Activated T-cell treated with anti-CD3 and anti-CD28 coated beads for 1 hour (primary cell): ENCODE data around the gene COX17.
"Not testable (repeated sequence)": the region's sequence is repeated elsewhere in the genome, so short reads cannot be mapped to it uniquely, and the experiment has no call there.

Experiments
- DNase-seq: peaks from one replicate; pipeline ENCODE4 v3.0.0-alpha.2; 2020; ENCODE audit warnings: low read depth

The COX17 gene, protein sequence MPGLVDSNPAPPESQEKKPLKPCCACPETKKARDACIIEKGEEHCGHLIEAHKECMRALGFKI

DNA sequence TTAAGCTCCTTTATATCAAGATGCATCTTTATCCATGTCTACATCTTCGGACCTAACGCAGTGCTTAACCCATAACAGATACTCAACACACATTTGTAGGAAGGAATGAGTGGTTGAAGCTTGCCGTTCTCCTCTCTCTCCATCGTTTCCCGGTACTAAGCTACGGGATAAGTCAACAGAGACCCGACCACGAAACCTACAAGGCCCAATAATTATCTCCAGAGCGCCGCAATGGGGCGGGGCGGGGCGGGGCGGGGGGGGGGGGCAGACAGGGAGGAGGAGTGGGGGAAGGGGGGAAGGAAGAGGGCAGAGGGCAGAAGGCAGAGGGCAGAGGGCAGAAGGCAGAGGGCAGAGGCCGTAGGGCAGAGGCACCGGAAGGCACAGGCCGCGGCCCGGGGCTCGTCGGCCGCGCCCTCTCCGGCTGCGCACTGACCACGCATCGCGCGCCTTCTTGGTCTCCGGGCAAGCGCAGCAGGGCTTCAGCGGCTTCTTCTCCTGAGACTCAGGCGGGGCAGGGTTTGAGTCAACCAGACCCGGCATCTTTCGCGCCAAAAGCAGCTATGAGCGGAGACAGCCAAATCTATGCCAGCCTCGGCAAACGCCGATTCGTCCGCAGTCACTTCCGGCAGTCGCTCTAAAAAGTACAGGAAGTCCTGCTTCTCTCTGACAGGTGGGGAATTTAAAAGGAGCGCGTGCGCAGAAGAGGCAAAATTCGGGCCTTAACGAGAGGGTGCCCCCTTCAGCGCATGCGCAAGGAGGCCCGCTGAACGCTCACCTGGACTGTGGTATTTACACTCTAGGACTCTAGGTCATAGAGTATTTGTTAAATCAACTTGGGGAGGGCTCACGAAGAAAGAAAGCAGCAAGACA lies at the start of gene COX17:
Gene COX17 (minus strand): TSS at position 636 of the 870 bp plus-strand sequence. CDS start 96 bp downstream, at position 540.
- DNase-seq = peak; percentile 94

DNA sequence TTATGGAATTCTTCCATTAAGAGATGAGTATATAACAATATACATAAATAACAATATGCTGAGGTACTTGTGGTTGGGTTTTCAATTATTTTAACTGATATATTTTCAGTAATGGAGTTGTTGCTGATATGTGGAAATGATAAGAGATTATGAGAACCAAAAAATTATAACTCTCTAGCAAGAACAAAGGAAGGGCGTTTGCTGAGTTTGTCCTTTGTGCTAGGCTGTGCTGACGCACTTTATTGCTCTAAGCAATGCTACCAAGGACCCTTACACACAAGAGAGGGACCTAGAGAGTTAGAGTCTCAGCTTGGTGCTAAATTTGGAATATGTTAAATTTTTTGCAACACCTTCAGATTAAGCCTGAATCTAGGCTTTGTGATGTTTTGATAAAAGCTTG lies 49.7 kb upstream of the COX17 start:
- DNase-seq = no peak

DNA sequence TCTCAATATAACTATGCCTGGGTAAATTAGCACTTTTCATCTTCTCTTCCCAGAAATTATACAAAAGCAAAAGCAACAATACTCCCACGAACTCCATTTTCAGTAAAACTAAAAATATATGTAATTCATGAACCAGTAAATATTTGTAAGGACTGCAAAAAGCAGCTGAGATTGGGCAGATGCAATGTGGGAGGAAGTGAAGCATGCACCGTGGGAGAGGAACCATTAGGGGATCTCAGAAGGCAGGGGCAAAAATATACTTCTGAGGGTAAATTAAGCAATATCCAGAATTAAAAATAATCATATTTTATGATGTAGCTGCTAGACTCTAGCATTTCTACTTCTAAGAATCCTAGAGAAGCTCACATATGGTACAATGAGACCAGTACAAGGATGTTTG lies 45.8 kb upstream of the COX17 start:
- no peak for DNase-seq

DNA sequence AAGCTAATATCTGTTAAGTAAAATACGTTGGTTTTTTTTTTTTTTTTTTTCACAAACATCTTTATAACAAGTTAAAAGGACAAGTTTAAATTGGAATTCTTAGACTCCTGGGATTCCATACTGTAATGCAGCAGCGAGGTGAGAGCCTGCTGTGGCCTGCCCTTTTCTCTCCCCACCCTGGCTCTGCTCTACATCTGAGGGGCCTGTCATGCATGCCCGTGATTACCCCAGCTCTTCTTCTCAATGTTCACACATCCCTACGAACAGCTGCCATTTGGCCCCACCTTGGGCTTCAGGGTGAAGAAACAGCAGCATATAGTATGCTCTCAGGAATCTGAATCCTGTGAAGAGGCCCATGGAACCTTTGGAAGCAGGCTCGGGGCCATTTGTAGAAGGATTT lies 40.3 kb upstream of the COX17 start:
- DNase-seq = no peak

DNA sequence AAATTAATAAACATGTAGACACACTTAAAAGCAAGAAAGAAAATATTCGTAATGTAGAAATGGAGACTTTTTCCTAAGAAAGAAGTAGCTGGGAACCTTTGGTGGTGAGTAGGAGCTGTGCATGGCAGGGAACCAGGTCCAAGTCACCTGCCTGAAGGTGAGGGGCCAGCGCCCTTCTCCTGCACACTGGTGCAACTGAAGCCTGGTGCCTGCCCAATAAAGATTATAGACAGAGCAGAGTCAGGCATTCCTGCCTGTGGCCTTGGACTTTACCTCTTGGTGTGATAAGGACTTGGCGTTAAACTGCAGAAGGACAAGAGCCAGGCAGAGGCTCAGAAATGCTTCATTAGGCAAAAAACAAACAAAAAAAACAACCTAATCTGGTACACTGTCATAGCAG lies 39.8 kb upstream of the COX17 start:
- no peak for DNase-seq

DNA sequence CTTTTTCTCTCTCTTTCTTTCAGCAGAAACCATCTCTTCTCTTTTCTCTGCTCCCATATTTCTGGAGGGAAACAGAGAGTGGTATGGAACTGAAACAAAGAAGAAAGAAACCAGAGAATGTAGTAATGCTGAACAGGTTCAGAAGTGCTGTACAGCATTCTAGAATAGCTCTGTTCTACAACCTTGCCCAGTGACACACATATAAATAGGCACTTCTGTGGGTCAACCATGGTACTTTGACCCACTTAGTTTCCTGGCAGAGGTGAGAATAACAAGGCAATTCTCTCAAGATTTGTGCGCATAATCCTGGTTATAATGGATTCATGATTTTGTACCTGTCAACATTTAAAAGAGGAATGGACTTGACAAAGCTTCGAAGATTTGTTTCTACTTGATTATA lies 37.9 kb upstream of the COX17 start:
- no peak for DNase-seq

DNA sequence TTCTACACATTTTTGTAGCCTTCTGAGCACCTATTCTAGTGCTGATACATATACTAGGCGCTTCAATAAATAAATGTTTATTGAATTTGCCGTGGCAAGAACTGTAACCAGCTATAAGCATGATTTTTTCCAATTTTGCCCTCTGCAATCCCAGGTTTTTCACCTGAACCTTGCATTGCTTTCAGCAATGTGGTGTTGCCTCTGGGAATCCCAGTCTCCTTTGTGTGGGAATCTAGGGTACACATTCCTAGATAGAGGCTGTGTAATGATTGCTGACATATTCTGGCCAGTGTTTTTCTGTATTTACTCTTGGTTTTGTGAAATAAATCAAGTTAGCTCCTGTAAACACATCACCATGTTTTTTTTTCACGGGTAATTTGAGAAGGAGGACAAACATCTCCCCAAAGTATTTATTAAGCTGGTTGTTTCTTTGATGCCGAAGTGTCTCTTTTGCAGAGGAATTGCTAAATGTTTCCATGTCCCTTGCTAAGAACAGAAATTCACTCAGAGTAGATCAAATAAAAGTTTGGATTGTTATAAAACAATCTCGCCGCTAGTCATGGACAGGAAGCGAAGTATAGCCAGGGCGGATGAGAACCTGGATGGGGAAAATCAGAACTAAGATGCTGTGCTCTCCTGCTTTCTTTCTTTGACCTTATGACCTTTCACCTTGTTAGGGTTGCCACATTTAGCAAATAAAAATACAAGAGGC lies 26.8 kb upstream of the COX17 start:
- DNase-seq = no peak

DNA sequence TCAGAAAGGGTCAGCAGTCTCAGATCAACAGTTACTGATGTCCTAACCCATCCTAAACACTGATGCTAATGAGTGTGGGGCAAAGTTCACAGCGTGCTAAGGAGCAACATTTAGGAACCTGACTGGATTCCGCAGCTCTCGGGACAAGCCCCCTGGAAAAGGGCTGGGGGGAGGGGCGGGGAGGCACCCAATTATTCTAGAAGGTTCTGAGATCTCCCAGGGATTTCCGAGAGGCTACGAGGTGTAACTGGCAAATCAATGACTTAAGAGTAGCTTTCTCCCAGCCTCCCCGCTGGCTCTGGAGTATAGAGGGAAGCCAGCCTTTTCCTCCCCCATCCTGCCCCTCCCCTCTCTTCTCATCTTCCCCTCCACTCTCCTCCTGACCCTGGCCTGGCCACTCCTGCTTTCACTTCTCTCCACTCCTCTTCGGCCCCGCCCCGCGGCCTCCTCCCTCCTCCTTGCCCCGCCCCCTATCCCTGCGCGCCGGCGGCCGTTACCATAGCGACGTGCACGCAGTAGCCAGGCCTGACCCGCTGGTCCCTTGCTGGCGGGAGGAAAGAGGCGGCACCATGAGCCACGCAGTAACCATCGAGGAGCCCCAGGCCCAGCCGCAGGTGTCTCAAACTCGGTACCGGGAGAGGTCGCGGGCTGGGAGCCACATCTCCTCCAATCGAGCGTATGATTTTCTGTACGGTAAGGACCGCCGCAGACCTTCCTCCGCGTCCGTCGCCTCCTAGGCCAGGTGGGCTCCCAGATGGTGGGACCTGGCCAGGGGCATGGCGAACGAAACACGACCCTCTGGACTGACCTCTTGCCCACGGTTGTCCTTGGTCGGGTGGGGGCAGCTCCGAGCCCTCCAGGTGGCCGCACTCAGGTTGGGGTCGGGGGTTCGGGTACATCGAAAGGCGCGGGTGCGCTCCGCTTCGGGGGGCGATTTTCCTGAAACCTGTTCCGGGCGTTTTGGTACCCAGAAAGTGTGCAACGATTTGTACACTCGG lies 25.6 kb upstream of the COX17 start, which contains the start of gene CFAP91:
Gene CFAP91 (plus strand): TSS at position 493 of the 998 bp plus-strand sequence. CDS start 77 bp downstream, at position 570.
- peak; percentile 66 for DNase-seq

DNA sequence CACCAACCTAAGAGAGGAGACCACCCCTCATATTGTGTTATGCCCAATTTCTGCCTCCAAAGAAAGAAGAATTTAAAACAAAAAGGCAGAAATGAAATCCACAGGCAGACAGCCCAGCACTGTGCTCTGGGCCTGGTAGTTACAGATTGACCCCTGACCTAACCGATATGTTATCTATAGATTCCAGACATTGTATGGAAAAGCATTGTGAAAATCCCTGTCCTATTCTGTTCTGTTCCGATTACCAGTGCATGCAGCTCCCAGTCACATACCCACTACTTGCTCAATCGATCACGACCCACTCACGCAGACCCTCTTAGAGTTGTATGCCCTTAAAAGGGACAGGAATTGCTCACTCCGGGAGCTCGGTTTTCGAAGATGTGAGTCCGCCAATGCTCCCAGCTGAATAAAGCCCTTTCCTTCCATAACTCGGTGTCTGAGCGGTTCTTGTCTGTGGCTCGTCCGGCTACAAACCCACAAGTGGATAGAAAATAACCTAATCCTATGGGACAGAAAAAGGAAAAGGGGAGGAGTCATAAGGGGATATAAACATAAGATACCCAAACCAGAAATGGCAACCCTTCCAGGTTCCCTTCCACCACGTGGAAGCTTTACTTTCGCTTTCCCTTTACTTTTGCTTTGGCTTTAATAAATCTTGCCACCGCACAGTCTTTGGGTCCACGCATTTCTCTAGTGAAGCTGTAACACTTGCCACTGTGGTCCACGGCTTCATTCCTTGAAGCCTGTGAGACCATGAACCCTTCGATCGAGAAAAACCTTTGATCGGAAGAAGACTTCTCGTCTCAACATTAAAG lies 23.9 kb upstream of the COX17 start:
- no peak for DNase-seq

DNA sequence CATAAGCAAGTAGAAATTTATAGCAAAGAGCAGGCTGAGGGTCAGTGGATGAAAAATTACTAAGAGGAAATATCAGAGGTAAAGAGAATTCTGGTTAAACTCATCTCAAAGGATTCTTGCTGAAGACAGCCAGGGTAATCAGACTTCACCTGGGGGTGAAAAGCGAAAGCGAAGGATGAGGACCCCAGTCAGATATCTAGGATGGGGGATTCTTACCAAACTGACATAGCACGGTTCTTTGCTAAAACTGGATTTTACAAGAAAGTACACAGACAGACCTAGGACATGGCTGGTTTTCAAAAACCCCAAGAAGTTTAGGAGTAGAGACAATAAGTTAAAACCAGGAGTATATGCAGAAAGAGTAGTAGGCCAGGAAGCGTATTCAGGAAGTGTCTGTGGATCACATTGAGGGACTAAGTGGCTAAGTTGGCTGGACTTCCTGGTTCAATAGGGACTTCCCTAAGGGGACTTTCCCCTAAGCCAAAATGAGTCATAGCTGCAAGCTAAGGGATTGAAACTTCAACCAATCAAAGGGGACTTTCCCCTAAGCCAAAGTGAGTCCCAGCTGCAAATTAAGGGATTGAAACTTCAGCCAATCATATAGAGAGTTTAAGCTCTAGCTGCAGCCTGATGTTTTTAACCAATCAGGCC lies 23.2 kb upstream of the COX17 start:
- no peak for DNase-seq

DNA sequence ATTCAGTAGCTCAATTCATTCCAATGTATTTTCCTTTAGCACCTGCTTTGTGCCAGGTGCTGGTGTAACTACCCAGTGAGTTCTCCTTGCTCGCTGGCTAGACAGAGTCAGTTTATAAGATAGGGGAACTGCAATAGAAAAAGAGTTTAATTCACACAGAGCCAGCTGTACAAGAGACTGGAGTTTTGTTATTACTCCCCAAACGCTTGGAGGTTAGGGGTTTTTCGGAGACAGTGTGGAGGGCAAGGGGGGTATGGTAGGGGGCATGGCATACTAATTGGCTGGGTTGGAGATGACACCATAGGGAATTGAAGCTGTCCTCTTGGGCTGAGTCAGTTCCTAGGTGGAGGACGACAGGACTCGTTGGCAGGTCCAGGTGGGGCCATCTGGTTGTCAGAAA lies 20.2 kb upstream of the COX17 start:
- no peak for DNase-seq

DNA sequence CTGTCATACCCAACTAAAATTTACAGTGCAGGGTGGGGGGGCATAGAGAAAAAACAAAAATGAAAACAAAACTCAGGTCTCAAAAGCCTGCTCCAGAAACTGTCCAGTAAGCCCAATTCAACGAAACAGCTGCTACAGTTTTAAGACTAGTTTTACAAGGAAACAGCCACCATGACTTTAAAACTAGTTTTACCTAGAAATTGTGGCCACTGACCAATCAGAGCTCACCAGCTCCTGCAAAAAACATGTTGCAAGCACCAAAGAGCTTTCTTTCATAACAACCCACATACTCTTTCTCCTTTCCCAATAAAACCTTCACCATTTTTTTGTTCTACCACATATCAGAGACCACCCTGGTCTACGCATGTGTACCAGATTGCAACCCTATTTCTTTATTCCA lies 18.3 kb upstream of the COX17 start:
- no peak for DNase-seq

DNA sequence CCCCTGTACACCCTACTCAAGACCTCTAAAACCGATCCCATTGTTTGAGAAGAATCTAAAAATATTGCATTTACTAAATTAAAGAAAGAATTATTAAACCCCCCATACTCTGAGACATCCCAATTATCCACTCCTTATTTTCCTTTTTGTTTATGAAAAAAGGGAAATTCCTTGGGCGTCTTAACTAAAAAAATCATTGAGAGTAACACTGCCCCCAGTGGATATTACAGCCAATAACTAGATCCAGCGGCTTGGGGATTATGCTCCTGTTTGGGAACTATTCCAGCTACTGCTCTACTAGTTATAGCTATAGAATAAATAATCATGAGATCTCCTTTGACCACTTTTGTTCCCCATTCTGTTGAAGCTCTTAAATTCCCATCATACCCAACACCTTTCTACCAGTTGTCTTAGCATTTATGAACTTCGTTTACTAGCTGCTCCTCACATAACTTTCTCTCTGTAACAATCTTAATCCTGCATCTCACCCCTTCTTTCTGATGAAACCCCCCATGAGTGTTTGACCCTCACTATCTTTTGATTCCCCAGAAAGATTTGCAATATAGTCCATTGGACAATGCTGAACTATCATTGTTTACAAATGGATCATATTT lies 12.9 kb upstream of the COX17 start:
- no peak for DNase-seq

DNA sequence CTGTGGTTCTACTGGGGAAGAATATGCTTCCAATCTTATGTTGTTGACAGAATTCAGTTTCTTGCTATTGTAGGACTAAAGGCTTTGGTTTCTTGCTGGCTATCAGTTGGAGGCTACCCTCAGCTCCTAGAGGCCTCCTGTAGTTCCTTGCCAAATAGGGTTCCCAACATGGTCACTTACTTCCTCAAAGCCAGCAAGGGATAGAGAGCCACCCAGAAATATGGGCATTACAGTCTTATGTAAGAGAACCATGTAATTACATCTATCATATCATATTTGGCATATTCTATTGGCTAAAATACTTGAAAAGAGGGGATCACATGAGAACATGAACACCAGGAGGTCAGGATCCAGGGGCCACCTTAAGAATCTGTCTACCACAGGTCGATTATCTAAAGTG lies 6.2 kb upstream of the COX17 start:
- no peak for DNase-seq

DNA sequence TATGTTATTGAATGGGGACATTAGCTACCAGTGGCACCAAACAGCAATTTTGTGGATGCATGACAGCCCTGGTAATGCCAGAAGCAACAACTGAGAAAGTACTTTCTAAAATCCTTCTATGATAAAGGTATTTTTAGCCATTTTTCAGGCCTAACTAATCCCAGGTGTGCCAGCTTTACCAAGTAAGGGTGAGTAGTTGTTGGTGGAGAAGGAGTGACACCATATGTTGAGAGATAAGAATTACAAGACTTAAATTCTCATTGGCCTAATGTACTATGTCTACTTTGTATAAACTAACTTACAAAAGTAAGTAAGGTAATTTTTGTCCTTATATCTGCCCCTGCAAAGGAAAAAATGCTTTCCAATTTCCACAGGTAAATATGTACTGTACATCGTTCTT lies 4.1 kb upstream of the COX17 start:
- no peak for DNase-seq

DNA sequence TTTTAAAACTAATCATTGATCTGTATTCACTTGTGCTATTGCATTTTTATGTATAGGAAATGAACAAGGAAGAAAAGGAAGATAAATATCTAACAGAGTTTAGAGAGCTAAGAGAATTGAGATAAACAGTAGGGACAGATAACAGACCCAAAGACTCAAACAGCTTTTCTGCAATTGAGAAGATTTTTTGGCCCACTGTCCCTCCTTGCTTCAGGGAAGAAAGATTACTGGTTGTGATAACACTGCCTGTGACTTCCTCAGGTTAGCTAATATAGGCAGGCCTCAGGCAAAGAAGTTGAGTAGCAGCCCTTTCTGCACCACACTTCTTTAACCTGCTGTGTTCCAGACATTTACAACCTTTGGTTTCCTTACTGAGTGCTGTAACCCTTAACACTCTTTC lies 2.7 kb upstream of the COX17 start:
- DNase-seq = no peak

DNA sequence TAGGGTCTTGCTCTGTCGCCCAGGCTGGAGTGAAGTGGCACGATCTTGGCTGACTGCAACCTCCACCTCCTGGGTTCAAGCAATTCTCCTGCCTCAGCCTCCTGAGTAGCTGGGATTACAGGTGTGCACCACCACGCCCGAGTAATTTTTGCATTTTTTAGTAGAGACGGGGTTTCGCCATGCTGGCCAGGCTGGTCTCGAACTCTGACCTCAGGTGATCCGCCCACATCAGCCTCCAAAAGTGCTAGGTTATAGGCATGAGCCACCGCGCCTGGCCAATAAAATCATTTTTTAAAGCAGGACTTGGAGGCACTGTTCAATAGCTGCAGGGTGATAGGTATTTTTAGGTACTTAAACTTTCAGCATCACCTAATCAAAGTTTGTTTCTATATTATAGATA lies 1.0 kb upstream of the COX17 start:
- DNase-seq = not testable (repeated sequence)

DNA sequence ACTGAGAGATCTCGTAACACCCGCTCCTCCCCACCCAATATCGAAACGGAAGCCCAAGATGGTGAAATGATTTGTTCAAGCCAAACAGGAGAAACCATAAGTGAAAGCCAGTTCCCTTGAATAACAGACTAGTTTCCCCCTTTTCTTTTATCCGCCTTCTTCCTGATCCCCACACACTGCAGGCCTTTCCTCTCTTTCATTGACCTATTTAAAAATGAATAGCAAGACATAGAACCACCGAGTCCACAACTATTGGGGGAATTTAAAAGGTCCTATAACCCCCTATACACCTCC lies 382 bp upstream of the COX17 start:
- no peak for DNase-seq

DNA sequence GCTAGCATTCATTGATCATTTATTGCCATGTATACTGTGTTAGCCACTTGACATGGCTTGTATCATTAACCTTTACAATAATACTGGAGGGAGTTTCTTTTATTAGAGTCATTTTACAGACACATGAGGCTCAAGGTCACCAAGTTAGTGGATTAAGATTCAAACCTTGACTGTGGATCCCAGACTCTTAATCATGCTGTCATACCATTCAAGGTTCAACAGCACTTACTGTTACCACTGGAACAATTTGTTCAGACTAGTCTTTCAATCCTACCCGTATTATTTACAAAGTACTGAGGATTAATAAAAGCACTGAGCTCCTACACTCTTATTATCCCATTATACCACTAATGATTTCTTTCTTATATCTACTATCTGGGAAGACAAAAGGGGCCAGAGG lies 1.2 kb downstream of the COX17 start:
- no peak for DNase-seq

DNA sequence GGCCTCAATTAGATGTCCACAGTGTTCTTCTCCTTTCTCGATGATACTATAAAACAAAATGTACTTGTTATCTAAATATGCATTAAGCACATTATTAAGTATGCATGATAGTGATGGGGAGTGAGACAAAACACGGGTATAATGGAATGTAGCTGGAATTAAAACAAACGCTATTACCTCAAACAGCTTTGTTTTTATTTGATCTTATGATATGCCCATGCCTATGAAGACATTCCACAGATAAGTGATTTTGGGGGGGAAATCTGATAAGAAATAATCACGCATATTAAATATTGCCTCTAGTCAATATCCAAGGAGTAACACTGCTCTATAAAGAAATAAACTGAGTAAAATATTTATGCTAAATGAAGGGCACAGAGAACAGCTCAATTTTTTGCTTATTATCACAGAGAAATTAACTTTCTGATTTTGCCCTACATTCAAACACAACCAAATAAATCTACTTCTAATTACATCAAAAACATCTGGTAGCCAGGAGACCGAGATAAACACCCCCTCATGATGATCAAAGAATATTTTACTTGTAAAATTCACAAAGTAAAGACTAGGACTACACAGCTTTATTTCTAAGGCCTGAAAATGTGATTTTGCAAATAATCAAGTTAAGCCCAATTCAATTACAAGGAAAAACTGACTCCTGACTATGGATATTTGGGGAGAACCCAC lies 1.9 kb downstream of the COX17 start:
- DNase-seq = no peak
